Measurements from ENCODE around the gene NDUFB10.
A peak's percentile ranks its signal among the peaks of the same experiment; 100 is the strongest.

Gene NDUFB10

GRCh38 chr16:2003827-2004641 lies 44.7 kb downstream of the NDUFB10 start:
- H4K20me1 ChIP-seq (ENCODE audit: control insufficient read depth, insufficient read depth, low read depth, low read length): peaks cover 38% of the 10 kb centered on the region

DNA sequence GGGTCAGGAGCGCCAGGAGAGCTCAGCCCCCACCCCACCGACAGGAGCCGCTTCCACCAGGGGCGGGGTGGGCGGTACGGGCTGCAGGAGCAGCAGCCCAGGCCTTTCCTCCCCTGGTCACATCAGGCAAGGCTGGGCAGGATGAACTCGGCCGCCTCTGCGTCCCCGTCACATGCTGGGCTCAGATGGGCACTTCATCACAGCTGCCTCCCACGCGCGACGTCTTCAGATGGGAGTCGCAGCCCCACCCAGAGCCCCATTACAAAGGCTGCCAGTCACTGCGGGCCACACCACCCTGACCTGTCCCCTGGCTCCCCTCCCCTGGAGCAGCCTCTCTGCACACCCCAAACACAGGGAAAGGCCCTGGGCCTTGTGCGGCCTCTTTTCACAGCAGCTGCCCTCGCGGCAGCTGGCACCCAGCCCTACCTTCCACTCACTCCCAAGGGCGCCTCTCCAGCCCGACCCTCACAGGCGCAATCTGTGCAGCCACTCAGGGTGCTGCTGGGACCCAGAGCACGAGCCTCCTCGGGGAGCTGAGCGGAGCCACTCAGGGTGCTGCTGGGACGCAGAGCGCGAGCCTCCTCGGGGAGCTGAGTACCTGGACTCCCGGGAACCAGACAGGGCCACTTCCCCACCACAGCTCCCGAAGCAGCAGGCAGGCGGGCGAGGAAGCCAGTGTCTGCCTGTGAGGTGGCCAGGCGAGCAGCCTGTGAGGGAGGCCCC lies 45.6 kb downstream of the NDUFB10 start:
- peaks cover 43% of the 10 kb centered on the region for H3K4me1 ChIP-seq (ENCODE audit: control insufficient read depth, low read length)
- no peaks in the 10 kb centered on the region for H3K9me2 ChIP-seq (replicated peaks; ENCODE audit: control insufficient read depth, low read length)
- no peak overlapping the region for H3K4me3 ChIP-seq (ENCODE audit: low read length)
- H3F3A ChIP-seq (ENCODE audit: control insufficient read depth, insufficient read depth): no peaks in the 10 kb centered on the region
- H3K79me2 ChIP-seq (ENCODE audit: control insufficient read depth, low read length): peaks cover 83% of the 10 kb centered on the region
- no peak overlapping the region for H3K27ac ChIP-seq (ENCODE audit: low read depth, low read length)
- H3K4me2 ChIP-seq (ENCODE audit: low read length): no peak overlapping the region
- no peaks in the 10 kb centered on the region for H3K9me3 ChIP-seq (ENCODE audit: control insufficient read depth, insufficient read depth, low read length)
- no peaks in the 10 kb centered on the region for H3K27me3 ChIP-seq (ENCODE audit: control insufficient read depth, low read length)
- no peak for TF ChIP-seq EZH2phosphoT487 (IDR thresholded peaks at IDR 0.05; ENCODE audit: borderline replicate concordance, low read length)
- TF ChIP-seq CTCF (IDR thresholded peaks at IDR 0.05; ENCODE audit: low read depth, low read length, poor library complexity, severe bottlenecking): no peak
- H3K36me3 ChIP-seq (ENCODE audit: control insufficient read depth, low read length): peaks cover 89% of the 10 kb centered on the region
- peaks cover 38% of the 10 kb centered on the region for H4K20me1 ChIP-seq (ENCODE audit: control insufficient read depth, insufficient read depth, low read depth, low read length)

More at GRCh38 chr16:2003827-2004641, 44.7 kb downstream of the NDUFB10 start:
- no peak overlapping the region for H3K27ac ChIP-seq (ENCODE audit: low read depth, low read length)
- H3K9me2 ChIP-seq (replicated peaks; ENCODE audit: control insufficient read depth, low read length): no peaks in the 10 kb centered on the region
- peaks cover 43% of the 10 kb centered on the region for H3K4me1 ChIP-seq (ENCODE audit: control insufficient read depth, low read length)
- TF ChIP-seq CTCF (IDR thresholded peaks at IDR 0.05; ENCODE audit: low read depth, low read length, poor library complexity, severe bottlenecking) (peak; percentile 99), EZH2phosphoT487 (IDR thresholded peaks at IDR 0.05; ENCODE audit: borderline replicate concordance, low read length) (no peak)
- H3K79me2 ChIP-seq (ENCODE audit: control insufficient read depth, low read length): peaks cover 76% of the 10 kb centered on the region
- H3K4me2 ChIP-seq (ENCODE audit: low read length): peak overlapping the region; percentile 41
- no peaks in the 10 kb centered on the region for H3K27me3 ChIP-seq (ENCODE audit: control insufficient read depth, low read length)
- no peaks in the 10 kb centered on the region for H3F3A ChIP-seq (ENCODE audit: control insufficient read depth, insufficient read depth)
- H3K4me3 ChIP-seq (ENCODE audit: low read length): no peak overlapping the region
- peaks cover 93% of the 10 kb centered on the region for H3K36me3 ChIP-seq (ENCODE audit: control insufficient read depth, low read length)
- H3K9me3 ChIP-seq (ENCODE audit: control insufficient read depth, insufficient read depth, low read length): no peaks in the 10 kb centered on the region

GRCh38 chr16:2005646-2006045 lies 46.3 kb downstream of the NDUFB10 start:
- Histone ChIP-seq H3K9me3 (ENCODE audit: control insufficient read depth, insufficient read depth, low read length) (no peaks in the 10 kb centered on the region), H4K20me1 (ENCODE audit: control insufficient read depth, insufficient read depth, low read depth, low read length) (peaks cover 38% of the 10 kb centered on the region), H3K4me1 (ENCODE audit: control insufficient read depth, low read length) (peaks cover 47% of the 10 kb centered on the region), H3K27me3 (ENCODE audit: control insufficient read depth, low read length) (no peaks in the 10 kb centered on the region), H3K4me3 (ENCODE audit: low read length) (no peak overlapping the region), H3K79me2 (ENCODE audit: control insufficient read depth, low read length) (peaks cover 90% of the 10 kb centered on the region), H3K27ac (ENCODE audit: low read depth, low read length) (no peak overlapping the region), H3K4me2 (ENCODE audit: low read length) (no peak overlapping the region), H3K9me2 (replicated peaks; ENCODE audit: control insufficient read depth, low read length) (no peaks in the 10 kb centered on the region), H3K36me3 (ENCODE audit: control insufficient read depth, low read length) (peaks cover 85% of the 10 kb centered on the region), H3F3A (ENCODE audit: control insufficient read depth, insufficient read depth) (no peaks in the 10 kb centered on the region)
- no peak for TF ChIP-seq EZH2phosphoT487 (IDR thresholded peaks at IDR 0.05; ENCODE audit: borderline replicate concordance, low read length)
- no peak for TF ChIP-seq CTCF (IDR thresholded peaks at IDR 0.05; ENCODE audit: low read depth, low read length, poor library complexity, severe bottlenecking)
